Measurements from ENCODE around the gene CDK17.

CDK17 gene

DNA sequence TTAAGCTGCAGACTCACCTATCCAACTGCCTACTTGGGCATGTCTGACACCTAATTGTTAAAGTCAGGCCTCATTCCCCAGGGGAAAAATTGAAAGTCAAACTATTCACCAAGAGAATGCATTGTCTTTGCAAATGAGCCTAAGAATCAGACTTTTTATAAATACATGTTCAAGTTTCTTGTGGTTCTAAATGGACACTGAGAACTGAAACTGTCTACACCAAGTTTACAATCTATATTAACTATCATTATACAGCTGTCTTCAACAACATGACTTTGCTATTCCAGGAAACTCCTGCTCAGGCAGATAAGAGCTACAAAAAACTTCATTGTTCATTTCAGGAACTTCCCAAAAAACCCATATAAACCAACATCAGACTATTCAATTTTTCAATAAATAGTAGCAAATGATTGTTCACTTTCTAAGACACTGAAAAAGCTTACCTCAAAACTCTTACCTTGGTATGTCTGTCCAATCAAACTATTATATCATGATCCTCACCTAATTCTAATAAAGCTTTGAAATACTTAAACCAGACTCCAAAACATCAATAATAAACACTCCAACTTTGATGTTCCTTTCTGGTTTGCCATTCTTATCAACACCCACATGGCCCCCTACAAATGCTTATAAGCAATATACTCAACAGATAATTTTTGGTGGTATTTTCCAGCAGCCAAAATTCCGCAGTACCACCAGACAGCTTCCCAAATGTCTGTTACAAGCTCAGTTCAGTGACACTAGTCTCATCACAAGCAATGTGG is 24.2 kb downstream of the CDK17 start:
- no peak for DNase-seq (ENCODE audit: extremely low read depth, low read depth)
- H3K4me3 ChIP-seq (replicated peaks; ENCODE audit: low read depth, low read length) = no peak overlapping the region
- TF ChIP-seq, protein P1, sequence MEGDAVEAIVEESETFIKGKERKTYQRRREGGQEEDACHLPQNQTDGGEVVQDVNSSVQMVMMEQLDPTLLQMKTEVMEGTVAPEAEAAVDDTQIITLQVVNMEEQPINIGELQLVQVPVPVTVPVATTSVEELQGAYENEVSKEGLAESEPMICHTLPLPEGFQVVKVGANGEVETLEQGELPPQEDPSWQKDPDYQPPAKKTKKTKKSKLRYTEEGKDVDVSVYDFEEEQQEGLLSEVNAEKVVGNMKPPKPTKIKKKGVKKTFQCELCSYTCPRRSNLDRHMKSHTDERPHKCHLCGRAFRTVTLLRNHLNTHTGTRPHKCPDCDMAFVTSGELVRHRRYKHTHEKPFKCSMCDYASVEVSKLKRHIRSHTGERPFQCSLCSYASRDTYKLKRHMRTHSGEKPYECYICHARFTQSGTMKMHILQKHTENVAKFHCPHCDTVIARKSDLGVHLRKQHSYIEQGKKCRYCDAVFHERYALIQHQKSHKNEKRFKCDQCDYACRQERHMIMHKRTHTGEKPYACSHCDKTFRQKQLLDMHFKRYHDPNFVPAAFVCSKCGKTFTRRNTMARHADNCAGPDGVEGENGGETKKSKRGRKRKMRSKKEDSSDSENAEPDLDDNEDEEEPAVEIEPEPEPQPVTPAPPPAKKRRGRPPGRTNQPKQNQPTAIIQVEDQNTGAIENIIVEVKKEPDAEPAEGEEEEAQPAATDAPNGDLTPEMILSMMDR (IDR thresholded peaks at IDR 0.05; ENCODE audit: low read depth, low read length, missing control alignments) = no peak

DNA sequence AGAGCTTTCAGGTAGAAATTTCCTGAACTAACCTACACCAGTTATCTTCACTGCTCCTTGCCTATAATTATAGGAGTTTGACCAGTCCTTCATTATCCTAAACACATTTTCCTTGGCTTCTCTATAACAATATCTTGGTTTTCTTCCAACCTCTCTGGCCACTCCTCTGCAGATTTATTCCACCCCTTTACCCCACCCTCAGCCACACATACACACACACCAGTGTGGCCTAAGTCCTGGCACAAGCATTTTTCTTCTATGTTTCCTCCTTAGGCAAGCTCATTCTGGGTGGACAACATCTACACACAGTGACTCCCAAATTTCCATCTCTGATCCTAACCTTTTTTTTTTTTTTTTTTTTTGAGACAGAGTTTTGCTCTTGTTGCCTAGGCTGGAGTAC is 25.1 kb downstream of the CDK17 start:
- no peak for DNase-seq (ENCODE audit: extremely low read depth, low read depth)
- no peak overlapping the region for H3K4me3 ChIP-seq (replicated peaks; ENCODE audit: low read depth, low read length)
- TF ChIP-seq, protein P1 (IDR thresholded peaks at IDR 0.05; ENCODE audit: low read depth, low read length, missing control alignments) = no peak

DNA sequence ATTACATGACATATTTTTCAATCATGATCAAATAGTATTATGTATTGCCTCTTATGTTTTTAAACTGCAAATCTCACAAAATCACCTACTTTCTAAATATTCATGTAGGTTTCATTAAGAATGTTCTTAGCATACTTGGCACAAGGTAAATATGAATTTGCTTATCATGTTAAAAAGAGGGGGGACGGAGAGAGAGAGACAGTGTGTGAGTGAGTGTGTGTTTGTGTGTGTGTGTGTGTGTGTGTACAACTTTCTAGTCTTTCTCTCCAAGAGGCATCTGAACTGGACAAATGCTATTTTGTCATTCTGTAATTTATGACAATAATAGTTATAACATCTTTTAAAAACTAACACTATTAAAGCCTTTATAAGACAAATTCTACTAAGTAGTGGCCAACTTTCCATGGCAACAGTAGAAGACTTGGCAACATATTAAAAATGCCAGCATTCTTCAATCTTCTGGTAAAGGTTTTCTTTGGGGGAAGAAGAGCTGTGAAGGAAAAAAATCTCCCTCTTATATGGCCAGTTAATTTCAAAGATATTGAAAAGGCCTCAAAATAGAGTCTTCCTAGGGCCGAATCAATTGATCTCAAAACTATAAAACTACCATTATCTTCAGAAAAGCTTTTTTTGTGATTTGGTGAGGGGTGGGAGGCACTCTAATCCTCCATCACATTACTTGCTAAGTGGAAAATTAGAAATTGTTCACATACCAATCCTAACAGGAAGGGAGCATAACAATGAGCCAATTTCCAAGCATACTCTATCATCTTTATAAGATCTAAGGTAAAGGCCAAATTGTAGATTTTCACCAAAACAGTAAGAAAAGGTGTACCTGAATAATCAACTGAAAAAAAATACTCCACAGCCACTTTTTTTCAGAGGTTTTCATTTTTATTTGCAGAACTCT is 28.2 kb downstream of the CDK17 start:
- H3K4me3 ChIP-seq (replicated peaks; ENCODE audit: low read depth, low read length) = no peak overlapping the region
- TF ChIP-seq, protein P1 (IDR thresholded peaks at IDR 0.05; ENCODE audit: low read depth, low read length, missing control alignments) = no peak
- DNase-seq (ENCODE audit: extremely low read depth, low read depth) = no peak

DNA sequence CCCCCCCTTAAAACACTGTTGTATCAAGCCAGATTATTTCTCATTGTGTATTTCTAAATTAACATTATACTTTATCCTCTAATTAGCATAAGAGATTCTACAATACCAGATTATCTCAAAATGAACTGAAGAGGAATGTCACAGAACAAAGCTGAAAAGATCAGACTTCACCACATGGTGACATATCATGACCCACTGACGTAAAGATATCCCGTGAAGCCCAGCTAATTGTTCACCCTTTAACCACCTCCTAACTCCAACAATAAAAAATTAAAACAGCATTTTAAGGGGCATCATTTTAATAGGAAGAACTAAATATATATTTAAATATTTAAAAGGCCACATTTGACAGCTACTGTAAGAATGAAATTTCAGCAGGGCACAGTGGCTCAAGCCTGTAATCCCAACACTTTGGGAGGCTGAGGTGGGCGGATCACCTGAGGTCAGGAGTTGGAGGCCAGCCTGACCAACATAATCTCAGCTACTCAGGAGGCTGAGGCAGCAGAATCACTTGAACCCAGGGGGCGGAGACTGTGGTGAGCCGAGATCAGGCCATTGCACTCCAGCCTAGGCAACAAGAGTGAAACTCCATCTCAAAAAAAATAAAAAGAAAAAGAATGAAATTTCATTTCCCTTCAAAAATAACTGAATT is 29.0 kb downstream of the CDK17 start:
- H3K4me3 ChIP-seq (replicated peaks; ENCODE audit: low read depth, low read length) = no peak overlapping the region
- TF ChIP-seq, protein P1 (IDR thresholded peaks at IDR 0.05; ENCODE audit: low read depth, low read length, missing control alignments) = no peak
- no peak for DNase-seq (ENCODE audit: extremely low read depth, low read depth)

DNA sequence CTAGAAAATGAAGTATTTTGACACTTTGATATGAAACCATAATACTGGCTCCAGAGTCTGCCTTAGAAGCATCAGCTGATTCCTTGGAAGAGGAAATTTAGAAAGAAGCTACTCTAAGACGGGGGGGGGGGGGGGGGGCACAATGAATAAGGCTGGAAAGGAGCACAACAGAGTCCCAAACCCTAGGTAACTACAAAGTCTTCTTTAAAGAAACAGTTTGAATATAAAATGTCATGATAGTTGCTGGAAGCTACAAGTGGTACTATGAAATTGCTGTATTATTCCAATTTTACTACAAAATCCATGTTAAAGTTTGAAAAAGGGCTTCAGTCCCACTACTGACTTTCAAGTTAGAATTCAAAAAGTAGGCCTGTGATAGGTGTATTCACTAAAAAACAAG is 31.6 kb downstream of the CDK17 start:
- H3K4me3 ChIP-seq (replicated peaks; ENCODE audit: low read depth, low read length) = no peak overlapping the region
- DNase-seq (ENCODE audit: extremely low read depth, low read depth) = no peak
- TF ChIP-seq, protein P1 (IDR thresholded peaks at IDR 0.05; ENCODE audit: low read depth, low read length, missing control alignments) = no peak

DNA sequence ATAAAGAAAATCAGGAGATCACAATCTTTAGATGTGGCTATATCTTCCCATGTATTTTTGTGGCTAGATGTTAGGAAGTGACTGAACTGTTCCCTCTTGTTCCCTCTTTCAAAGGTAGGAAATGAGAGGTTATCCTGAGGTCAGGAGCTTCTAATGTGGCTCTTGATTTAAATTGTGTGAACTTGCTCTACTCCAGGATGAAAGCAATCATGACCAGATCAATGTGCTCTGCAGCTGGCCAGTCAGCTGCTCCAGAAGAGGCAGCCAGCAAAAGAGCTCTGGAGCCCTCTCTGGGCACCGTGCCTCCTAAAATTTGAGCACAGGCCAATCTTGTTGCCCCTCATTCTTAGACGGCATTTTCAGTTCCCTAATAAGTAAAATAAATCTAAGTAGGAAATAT is 32.0 kb downstream of the CDK17 start:
- TF ChIP-seq, protein P1 (IDR thresholded peaks at IDR 0.05; ENCODE audit: low read depth, low read length, missing control alignments) = no peak
- no peak overlapping the region for H3K4me3 ChIP-seq (replicated peaks; ENCODE audit: low read depth, low read length)
- peak; percentile 14 for DNase-seq (ENCODE audit: extremely low read depth, low read depth)
